HFFc6 (cell line): ENCODE measurements around the gene RNU5D-1. TPM values are rescaled to one million over a fixed set of nuclear protein-coding genes. Genes with fewer than 3 reads are reported as not detected.

Experiments used
- DNase-seq: peaks from one replicate; pipeline ENCODE4 v3.0.0-alpha.2; 2018
- H3K27ac Mint-ChIP-seq: 2 replicates; pipeline ENCODE4 v1.8.0; 2020; ENCODE audit warnings: mild to moderate bottlenecking, mixed read lengths
- H3K27me3 Mint-ChIP-seq: 2 replicates; pipeline ENCODE4 v1.8.0; 2021; ENCODE audit warnings: mild to moderate bottlenecking, moderate library complexity, mixed read lengths; ENCODE audit not compliant: insufficient read depth
- H3K36me3 Mint-ChIP-seq: 2 replicates; pipeline ENCODE4 v1.8.0; 2021; ENCODE audit warnings: low read depth, mixed read lengths
- H3K4me1 Mint-ChIP-seq: 2 replicates; pipeline ENCODE4 v1.8.0; 2020; ENCODE audit warnings: low read depth, mixed read lengths
- H3K4me3 Mint-ChIP-seq: 2 replicates; pipeline ENCODE4 v1.8.0; 2020; ENCODE audit warnings: mild to moderate bottlenecking, moderate library complexity, mixed read lengths
- H3K9me3 Mint-ChIP-seq: 2 replicates; pipeline ENCODE4 v1.8.0; 2020; ENCODE audit warnings: mild to moderate bottlenecking, mixed read lengths
- CTCF ChIP-seq: fragments of 200-600 bp; sonication (generic); IDR thresholded peaks from 2 replicates; pipeline ENCODE4 v1.5.0; 2021; ENCODE audit warnings: antibody characterized with exemption, mild to moderate bottlenecking
- total RNA-seq, 6 experiments: library from RNA; stranded (reverse); fragmentation: NEBNext Ultra II Directional; extraction: Animal tissue kit (Norgen Biotek cat#: 25700); gene quantifications; 2 replicates in 1 of 6; 3 replicates in 5 of 6; pipeline ENCODE4 v1.2.3, GENCODE V29; 2021

Gene RNU5D-1
- total RNA-seq, 6 experiments from 2014 or later = not detected

- H3K36me3 Mint-ChIP-seq = no peaks in the 10 kb centered on the region
- no peak for TF ChIP-seq CTCF
- H3K27ac Mint-ChIP-seq = no peak overlapping the region
- H3K4me3 Mint-ChIP-seq = no peak overlapping the region
- DNase-seq = no peak
- no peaks in the 10 kb centered on the region for H3K9me3 Mint-ChIP-seq
- H3K4me1 Mint-ChIP-seq = peaks cover 24% of the 10 kb centered on the region
- H3K27me3 Mint-ChIP-seq = peaks cover 4% of the 10 kb centered on the region
Observed at GRCh38 chr1:44723496-44724295, 7.3 kb downstream of the RNU5D-1 start.

- peaks cover 4% of the 10 kb centered on the region for H3K27me3 Mint-ChIP-seq
- H3K4me3 Mint-ChIP-seq = no peak overlapping the region
- H3K27ac Mint-ChIP-seq = no peak overlapping the region
- peaks cover 25% of the 10 kb centered on the region for H3K4me1 Mint-ChIP-seq
- DNase-seq = no peak
- H3K9me3 Mint-ChIP-seq = no peaks in the 10 kb centered on the region
- H3K36me3 Mint-ChIP-seq = no peaks in the 10 kb centered on the region
- TF ChIP-seq CTCF = no peak
Observed at GRCh38 chr1:44723064-44723463, 7.9 kb downstream of the RNU5D-1 start.

GRCh38 chr1:44721485-44722361 lies 9.2 kb downstream of the RNU5D-1 start:
- DNase-seq = peak; percentile 57
- Mint-ChIP-seq H3K4me1 (peaks cover 16% of the 10 kb centered on the region), H3K4me3 (no peak overlapping the region), H3K27ac (peak overlapping the region; percentile 51; the same call in 1 of the 2 replicates), H3K27me3 (peaks cover 9% of the 10 kb centered on the region), H3K9me3 (no peaks in the 10 kb centered on the region), H3K36me3 (no peaks in the 10 kb centered on the region)
- TF ChIP-seq CTCF = no peak

GRCh38 chr1:44720281-44720680 lies 10.7 kb downstream of the RNU5D-1 start:
- DNase-seq = no peak
- Mint-ChIP-seq H3K27ac (no peak overlapping the region), H3K36me3 (no peaks in the 10 kb centered on the region), H3K9me3 (no peaks in the 10 kb centered on the region), H3K4me3 (no peak overlapping the region), H3K4me1 (peaks cover 13% of the 10 kb centered on the region), H3K27me3 (peaks cover 10% of the 10 kb centered on the region)
- TF ChIP-seq CTCF = no peak

- no peak for TF ChIP-seq CTCF
- no peak for DNase-seq
- Mint-ChIP-seq H3K4me1 (peaks cover 20% of the 10 kb centered on the region), H3K36me3 (no peaks in the 10 kb centered on the region), H3K9me3 (no peaks in the 10 kb centered on the region), H3K4me3 (no peak overlapping the region), H3K27ac (no peak overlapping the region), H3K27me3 (peaks cover 10% of the 10 kb centered on the region)
Observed at GRCh38 chr1:44719318-44719717, 11.7 kb downstream of the RNU5D-1 start.
